SK-N-MC (cell line): ENCODE results near the gene RAB4A.

Experiments used
- EZH2 ChIP-seq: fragments of 200-600 bp; sonication (generic); IDR thresholded peaks from one replicate; pipeline ENCODE4 v1.6.1; 2017; ENCODE audit warnings: antibody characterized with exemption
- POLR2AphosphoS5 ChIP-seq: IDR thresholded peaks from 2 replicates; pipeline ENCODE4 v1.6.1; 2012; ENCODE audit warnings: mild to moderate bottlenecking, low read depth, low read length, borderline replicate concordance

- TF ChIP-seq EZH2 (no peak), POLR2AphosphoS5 (no peak)
Observed at GRCh38 chr1:229244091-229244490, 26.8 kb upstream of the RAB4A start.
